Ramos (cell line): Measurements from ENCODE around the gene OCA2.

Source experiments
- in situ Hi-C: fragments of 300-500 bp; cut with MboI; formaldehyde crosslinking; loops from one replicate; pipeline ENCODE4 v1.14.3; 2022; ENCODE audit warnings: low sequenced_read_pairs; ENCODE audit not compliant: unreplicated experiment

Gene OCA2

DNA sequence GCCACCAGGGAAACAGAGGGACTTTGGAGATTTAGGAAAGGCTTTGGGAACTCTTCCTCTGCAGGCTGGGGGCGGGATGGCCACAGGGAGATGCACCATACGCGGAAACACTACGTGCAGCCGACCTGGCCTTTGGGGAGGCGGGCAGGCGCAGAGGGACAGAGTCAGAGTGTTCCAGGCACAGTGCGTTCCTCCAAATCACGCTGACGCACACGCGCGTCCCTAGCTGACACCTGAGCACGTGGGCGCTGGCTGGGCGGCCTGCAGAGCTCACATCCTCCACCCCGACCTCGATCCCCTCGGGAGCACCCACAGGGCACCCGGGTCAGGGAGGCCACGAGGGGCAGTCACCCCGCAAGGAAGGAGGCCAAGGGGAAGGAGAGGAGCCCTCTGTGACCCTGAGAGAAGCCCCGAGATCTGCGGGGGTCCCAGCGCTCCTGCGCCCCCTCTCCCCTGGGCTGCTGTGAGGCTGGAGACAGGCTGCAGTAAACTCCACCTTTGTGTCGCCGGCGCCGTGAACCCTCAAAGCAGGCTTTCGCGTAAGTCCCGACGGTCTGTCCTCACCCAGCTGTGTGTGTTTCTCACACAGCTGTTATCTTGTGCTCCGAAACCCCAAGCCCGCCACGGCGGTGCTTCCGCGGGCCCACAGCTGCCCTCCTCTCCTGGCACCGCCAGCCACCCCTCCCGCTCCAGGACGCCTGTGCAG, 196.3 kb downstream of the OCA2 start:
- in situ Hi-C loops, result no loop called here

DNA sequence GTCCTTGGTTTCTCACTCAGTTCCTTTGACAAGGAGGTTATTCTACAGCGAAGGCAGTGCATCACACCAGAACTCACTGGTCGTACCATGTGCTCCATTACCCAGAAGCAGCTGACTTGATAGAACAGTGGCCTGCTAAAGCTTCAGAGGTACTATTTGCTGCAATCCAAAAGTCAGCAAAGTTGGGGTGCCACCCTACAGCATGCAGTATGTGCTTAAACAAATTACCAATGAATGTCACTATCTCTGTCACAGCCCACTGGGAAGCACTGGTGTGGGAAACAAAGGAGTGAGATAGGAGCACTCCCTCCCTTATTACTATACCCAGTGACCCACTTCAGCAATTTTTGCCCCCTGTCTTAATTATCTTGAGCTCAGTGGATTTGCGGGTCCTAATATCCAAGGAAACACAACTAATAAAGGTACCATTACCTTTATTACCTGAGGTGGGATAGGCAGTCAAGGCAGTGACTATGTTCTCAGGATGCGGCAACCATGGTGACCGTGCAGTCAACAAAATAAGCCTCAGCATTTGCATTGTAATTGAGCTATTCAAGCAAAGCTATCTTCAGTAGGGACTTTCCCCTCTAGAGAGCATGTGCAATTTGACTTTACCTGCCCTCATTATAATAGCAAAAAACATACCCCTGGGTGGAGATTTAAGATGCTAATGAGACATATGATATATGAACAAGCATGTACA, 199.4 kb downstream of the OCA2 start:
- in situ Hi-C loops, result no loop called here

DNA sequence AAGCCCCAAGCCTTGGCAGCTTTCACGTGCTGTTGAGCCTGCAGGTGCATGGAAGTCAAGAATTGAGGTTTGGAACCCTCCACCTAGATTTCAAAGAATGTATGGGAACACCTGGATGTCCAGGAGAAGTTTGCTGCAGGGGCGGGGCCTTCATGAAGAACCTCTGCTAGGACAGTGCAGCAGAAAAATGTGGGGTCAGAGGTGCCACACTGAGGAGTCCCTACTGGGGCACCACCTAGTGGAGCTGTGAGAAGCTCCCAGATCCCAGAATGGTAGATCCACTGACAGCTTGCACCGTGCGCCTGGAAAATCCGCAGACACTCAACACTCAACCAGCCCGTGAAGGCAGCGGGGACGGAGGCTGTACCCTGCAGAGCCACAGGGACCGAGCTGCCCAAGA, 201.6 kb downstream of the OCA2 start:
- in situ Hi-C loops, result no loop called here

DNA sequence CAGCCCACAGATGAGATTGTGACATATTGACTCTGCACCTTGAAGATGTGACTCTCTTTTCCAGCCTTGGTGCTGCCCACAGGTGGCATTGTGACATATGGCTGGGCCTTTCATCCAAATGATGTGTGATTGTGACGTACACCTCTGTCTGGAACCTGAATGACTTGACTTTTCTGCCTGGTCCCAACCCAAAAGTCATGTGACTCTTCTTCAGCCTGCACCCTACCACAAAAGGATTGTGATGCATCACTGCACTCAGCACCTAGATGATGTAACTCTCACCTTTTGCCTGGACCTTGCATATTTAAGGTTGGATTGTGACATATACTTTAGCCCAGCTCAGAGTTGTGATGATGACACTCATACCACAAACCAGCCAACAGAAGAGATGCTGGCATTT, 204.5 kb downstream of the OCA2 start:
- in situ Hi-C loops, result no loop called here

DNA sequence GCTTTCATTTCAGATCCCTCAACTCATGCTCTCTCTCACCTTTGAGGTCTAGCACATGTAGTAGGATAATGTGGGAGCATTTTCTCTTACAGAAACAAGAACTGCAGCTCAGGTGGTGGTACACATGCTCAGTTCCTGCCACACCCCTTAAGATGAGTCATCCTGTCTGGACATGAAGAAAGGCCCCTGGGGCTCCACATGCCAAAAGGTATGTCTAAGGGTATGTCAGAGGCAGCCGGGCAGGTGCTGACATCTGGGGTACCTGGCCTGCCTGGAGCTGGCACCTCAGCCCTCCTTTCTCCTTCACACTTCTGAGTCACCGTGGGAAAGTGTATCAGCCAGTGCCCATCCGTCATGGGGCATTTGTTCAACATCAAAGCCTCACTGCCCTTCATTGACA, 209.9 kb downstream of the OCA2 start:
- in situ Hi-C loops, result no loop called here

DNA sequence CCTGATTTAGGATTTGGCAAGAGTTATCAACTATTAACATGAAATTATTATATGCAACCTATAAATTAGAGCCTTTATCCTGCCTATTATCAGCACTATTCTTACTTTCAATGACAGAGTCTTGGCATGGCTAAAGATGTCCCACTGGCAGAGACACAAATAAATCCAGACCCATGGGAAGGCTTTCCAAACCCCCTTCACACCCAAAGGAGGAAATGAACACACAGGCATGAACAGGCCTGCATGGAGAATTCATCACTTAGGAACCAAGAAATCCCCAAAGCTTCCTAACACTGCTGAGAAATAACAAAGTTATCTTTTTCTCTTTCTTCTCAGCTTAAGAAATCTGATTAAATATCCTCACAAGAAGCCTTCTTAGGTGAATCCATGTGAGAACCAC, 213.9 kb downstream of the OCA2 start:
- in situ Hi-C loops, result no loop called here

GRCh38 chr15:27884726-27885125, 214.4 kb downstream of the OCA2 start:
- in situ Hi-C loops, result no loop called here

GRCh38 chr15:27878841-27879240, 220.3 kb downstream of the OCA2 start:
- in situ Hi-C loops, result loop anchor here (10.0 kb wide), 1 partner anchor 56 kb away; no protein-coding TSS in a partner anchor

DNA sequence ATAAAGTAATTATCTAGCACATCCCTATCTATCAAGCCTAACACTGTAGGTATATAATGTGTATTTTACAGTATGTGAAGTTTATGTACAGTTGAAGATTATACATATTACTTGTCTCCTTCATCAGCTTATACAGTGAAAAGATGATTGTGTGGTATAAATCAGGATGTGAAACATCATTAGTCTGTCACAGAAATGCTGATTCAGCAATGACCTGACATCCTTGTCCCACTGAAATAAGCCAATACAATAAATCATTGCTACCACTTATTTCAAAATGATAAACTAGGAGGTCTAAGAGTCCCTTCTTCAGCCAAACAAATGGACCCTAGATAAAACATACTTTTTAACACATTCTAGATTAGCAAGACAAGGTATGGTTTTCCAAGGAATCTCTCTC, 225.3 kb downstream of the OCA2 start:
- in situ Hi-C loops, result loop anchor here (10.0 kb wide), 1 partner anchor 61 kb away; no protein-coding TSS in a partner anchor

GRCh38 chr15:27873039-27873438, 226.1 kb downstream of the OCA2 start:
- in situ Hi-C loops, result loop anchor here (10.0 kb wide), 1 partner anchor 62 kb away; no protein-coding TSS in a partner anchor

- in situ Hi-C loops, result loop anchor here (10.0 kb wide), 1 partner anchor 62 kb away; no protein-coding TSS in a partner anchor
These were observed 226.8 kb downstream of the OCA2 start for GRCh38 chr15:27872355-27872754.

DNA sequence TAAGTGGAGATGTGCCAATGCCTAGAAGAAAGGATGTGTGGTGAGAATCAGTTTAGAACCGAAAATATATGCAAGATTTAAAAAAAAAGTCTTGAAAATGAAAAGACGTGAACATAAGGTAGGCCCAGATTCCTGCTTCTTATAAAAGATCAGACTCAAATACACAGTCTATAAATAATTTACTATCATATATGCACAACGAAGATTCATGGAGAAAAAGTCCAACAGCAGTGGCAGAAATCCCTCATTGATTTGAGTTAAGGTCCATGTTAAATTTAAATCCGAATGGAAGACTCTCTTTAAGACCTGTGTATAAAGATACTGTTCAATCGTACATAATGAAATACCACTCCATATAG, 227.2 kb downstream of the OCA2 start:
- in situ Hi-C loops, result loop anchor here (10.0 kb wide), 1 partner anchor 63 kb away; no protein-coding TSS in a partner anchor

DNA sequence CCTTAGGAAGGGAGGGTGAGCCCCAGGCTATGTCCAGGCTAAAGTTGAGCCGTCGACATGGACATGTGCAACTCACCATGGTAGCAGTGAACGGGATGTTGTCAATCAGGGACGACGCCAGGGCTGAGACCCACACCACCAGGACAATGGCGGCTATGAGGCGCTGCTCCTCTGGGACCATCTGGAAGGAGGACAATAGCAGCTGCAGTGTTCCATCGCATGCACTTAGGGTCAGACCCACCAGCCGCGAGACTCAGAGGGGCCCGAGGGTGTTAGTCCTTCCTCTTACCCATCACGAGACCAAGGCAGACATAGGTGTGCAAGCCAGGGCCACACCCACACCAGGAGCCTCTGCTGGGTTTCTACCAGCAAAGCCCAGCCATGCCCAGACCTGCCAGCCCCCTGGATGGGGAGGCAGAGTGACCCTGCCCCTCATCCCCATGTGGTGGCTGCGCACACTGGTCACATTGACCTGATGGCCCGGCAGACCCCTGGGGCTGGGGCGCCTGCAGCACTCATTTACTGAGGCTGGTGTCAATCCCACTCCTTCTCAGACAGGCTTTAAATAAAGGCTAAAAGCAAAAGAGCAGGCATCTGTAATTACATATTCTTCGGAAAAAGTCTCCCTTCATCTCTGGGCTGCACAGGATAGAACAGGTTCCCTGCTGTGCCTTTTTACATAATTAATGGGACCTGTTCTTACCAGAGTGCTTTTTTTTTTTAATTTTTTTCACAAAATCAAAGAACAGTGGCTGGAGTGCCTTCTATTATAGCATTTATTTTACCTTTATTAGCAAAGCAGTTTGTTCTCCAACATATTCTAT, 227.8 kb downstream of the OCA2 start:
- in situ Hi-C loops, result loop anchor here (10.0 kb wide), 1 partner anchor 64 kb away; no protein-coding TSS in a partner anchor

GRCh38 chr15:27870320-27870719, 228.8 kb downstream of the OCA2 start:
- in situ Hi-C loops, result loop anchor here (10.0 kb wide), 1 partner anchor 64 kb away; no protein-coding TSS in a partner anchor

DNA sequence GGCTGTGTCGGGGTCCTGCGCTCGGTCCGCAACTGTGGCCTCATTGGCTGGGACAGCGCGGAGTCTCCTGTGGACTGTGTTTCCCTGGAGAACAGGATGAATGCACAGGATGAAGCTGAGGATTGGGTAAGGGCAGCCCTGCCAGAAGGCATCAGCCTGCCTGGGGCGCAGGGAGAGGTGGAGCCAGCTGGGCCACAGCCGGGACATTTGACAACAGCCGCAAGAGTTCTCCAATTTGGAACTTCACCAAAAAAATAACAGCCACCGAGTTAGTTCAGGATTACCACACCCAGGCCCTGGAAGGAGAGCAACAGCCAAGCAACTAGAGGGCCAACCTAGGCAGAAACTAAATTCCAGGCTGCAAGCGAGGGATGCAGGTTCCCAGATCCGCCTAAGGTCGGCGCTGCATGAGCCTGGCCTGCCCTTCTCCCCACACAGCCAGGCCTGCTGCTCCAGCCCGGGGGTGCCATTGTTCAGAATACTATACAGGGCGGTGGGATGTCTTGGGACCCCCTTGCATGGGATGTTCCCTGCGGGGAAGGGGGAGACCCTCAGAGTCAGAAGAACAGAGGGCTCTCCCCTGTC, 229.3 kb downstream of the OCA2 start:
- in situ Hi-C loops, result loop anchor here (10.0 kb wide), 1 partner anchor 65 kb away; no protein-coding TSS in a partner anchor

DNA sequence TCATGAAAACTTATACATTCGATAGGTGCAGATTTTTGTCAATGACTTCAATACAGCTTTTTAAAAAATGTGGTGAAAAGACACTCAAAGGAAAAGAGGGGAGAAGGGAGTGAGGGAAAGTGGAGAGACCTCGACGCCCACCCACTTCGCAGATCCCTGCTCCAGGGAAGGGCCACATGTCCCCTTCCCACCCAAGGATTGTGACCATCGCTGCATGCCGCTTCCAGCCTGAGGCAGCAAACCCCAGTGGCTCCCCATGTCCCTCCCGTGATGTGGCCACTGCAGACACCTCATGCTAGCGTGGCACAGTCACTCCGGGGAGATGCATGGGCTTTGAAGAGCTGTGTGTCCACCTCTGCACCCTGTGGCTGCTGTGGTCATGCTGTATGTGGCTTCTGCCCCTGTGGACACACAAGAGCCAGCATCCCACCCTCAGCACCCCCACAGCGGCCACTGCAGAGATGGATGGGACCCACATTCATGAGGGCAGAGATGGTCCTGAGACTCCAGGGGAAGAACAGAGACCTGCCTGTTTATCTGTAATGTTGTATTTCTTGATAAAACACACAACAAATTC, 230.2 kb downstream of the OCA2 start:
- in situ Hi-C loops, result no loop called here

DNA sequence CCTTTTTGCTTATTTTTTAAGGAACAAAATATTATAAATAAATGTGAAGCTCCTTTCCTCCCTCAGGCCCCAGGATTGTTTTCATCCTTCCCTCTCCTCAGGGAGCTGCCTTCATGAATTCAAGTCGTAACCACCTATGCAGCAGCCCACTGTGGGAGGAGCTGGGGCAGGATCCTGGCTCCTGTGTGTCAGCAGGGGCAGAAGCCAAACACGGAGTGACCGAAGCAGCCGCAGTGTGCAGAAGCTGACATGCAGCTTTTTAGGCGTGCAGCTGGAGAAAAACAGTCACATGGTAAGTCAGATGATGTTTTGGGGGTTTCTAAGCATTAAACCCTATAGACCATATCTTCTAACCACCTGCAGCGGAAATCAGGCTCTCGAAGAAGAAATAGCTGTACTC, 231.3 kb downstream of the OCA2 start:
- in situ Hi-C loops, result no loop called here

GRCh38 chr15:27866505-27867165, 232.5 kb downstream of the OCA2 start:
- in situ Hi-C loops, result no loop called here

- in situ Hi-C loops, result no loop called here
These were observed 233.2 kb downstream of the OCA2 start for GRCh38 chr15:27865926-27866325.
